Measurements from ENCODE around the gene GPC6.

GPC6 gene

DNA sequence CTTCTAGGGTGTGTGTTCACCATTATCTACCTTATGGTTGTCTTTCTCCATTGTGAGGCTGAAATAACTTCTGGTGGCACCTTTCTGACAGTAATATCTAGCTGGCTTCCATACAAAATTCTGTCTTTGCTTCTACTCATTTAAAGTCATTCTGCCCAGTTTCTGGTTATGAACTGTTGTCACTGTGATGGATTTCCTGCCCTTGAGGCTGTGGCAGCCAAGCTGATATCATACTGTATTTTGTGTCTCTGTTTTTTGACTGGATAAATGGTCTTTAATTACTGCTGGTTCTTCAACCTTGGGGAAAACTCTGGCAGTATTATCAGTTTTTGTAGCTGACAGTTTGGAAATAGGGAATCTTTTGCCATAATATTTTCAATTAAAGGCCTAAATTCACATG, 233.4 kb downstream of the GPC6 start:
- ChIA-PET POLR2A (no interaction called here), CTCF (no interaction called here)
- DNase-seq (ENCODE audit: extremely low spot score) = no peak
- TF ChIP-seq HDGF (IDR thresholded peaks at IDR 0.05; ENCODE audit: borderline replicate concordance) (no peak), FOXM1 (IDR thresholded peaks at IDR 0.05; ENCODE audit: borderline replicate concordance) (no peak), TARDBP (IDR thresholded peaks at IDR 0.05) (no peak)

DNA sequence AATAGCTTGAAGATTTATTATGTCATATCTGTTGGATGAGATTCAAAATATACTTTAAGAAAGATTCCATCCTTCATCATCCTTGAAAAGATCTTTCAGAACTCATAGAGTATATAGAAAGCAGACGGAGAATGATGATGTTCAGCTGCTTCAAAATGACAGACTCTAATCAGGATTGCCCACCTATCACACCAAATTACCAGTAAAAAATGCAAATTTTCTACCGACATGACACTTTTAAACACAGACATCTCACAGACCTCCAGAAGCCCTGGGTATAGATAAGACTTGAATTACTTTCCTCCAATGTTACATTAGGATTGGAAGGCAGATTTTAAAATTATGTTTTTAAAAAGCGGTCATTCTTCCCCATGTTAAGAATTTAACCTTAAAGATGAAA, 235.5 kb downstream of the GPC6 start:
- CTCF ChIA-PET = interaction anchor here (0.7 kb wide), 1 partner anchor 62 kb away, joined by 3 read pairs; no protein-coding TSS in a partner anchor
- no peak for DNase-seq (ENCODE audit: extremely low spot score)
- TF ChIP-seq BHLHE40 (IDR thresholded peaks at IDR 0.05; ENCODE audit: borderline replicate concordance) (no peak), L3MBTL2 (conservative IDR thresholded peaks at IDR 0.05) (no peak), NFRKB (IDR thresholded peaks at IDR 0.05) (no peak), FOXM1 (IDR thresholded peaks at IDR 0.05; ENCODE audit: borderline replicate concordance) (no peak), SUZ12 (IDR thresholded peaks at IDR 0.05) (no peak), HDGF (IDR thresholded peaks at IDR 0.05; ENCODE audit: borderline replicate concordance) (no peak), LEF1 (IDR thresholded peaks at IDR 0.05; ENCODE audit: borderline replicate concordance) (no peak), FOXK2 (IDR thresholded peaks at IDR 0.05) (no peak), ELF4 (IDR thresholded peaks at IDR 0.05) (no peak), TARDBP (IDR thresholded peaks at IDR 0.05) (no peak)
- TF ChIP-seq, protein P1, sequence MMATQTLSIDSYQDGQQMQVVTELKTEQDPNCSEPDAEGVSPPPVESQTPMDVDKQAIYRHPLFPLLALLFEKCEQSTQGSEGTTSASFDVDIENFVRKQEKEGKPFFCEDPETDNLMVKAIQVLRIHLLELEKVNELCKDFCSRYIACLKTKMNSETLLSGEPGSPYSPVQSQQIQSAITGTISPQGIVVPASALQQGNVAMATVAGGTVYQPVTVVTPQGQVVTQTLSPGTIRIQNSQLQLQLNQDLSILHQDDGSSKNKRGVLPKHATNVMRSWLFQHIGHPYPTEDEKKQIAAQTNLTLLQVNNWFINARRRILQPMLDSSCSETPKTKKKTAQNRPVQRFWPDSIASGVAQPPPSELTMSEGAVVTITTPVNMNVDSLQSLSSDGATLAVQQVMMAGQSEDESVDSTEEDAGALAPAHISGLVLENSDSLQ (IDR thresholded peaks at IDR 0.05) = no peak
- POLR2A ChIA-PET = no interaction called here

DNA sequence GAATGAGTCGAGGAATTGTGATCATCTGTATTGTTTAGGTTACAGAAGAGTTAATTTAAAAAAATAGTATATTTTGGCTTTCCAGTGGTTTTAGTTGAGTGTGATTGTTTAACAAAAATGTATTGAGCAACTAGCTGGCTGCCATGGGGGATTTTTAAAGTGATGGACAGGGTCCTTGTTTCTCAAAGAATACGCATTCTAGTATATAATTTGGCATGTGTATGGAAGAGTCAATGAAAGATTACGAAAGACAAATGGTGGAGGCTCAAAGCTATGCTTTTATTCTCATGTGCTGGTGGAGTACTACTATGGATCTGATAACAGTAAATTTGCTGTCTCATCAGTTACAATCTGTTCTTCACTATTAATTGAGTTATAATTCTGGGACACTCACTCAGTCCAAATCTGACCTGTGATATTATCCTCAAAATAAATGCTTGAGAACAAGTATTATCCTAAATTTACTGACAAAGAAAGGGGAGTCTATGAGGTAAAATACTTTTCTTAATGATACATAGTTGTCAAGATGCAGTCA, 240.0 kb downstream of the GPC6 start:
- POLR2A ChIA-PET = no interaction called here

DNA sequence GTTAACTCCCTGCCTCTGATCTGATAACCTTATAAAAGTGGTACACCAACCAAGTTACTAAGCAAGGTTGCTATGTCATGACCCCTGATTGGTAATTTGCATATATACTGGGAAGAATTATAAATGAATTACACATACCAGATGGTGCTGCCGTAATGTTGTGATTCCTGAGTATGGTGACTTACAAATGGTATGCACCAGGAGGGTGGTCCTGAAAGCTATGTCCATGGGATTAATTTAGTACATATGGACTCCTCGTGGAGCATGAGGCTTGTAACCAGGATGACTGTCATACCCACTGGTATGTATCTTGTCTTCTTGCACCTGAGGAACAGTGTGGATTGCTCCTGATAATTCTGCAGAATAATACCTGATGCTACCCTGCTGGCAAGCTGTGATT, 240.6 kb downstream of the GPC6 start:
- ChIA-PET CTCF (interaction anchor here (0.7 kb wide), 1 partner anchor 759 kb away, joined by 3 read pairs; no protein-coding TSS in a partner anchor), POLR2A (no interaction called here)

More for the DNA sequence above, 240.0 kb downstream of the GPC6 start:
- CTCF ChIA-PET = interaction anchor here (0.7 kb wide), 1 partner anchor 760 kb away, joined by 3 read pairs; no protein-coding TSS in a partner anchor
- no peak for DNase-seq (ENCODE audit: extremely low spot score)
- TF ChIP-seq FOXK2 (IDR thresholded peaks at IDR 0.05) (no peak), FOXM1 (IDR thresholded peaks at IDR 0.05; ENCODE audit: borderline replicate concordance) (no peak), LEF1 (IDR thresholded peaks at IDR 0.05; ENCODE audit: borderline replicate concordance) (no peak), CTBP1 (IDR thresholded peaks at IDR 0.05; ENCODE audit: borderline replicate concordance) (no peak), ARNT (IDR thresholded peaks at IDR 0.05) (no peak), HDGF (IDR thresholded peaks at IDR 0.05; ENCODE audit: borderline replicate concordance) (no peak), SP1 (IDR thresholded peaks at IDR 0.05) (no peak), BHLHE40 (IDR thresholded peaks at IDR 0.05; ENCODE audit: borderline replicate concordance) (no peak), L3MBTL2 (conservative IDR thresholded peaks at IDR 0.05) (no peak), TARDBP (IDR thresholded peaks at IDR 0.05) (no peak), SUZ12 (IDR thresholded peaks at IDR 0.05) (no peak), ELF4 (IDR thresholded peaks at IDR 0.05) (no peak)
- TF ChIP-seq, protein P1 (IDR thresholded peaks at IDR 0.05) = no peak

DNA sequence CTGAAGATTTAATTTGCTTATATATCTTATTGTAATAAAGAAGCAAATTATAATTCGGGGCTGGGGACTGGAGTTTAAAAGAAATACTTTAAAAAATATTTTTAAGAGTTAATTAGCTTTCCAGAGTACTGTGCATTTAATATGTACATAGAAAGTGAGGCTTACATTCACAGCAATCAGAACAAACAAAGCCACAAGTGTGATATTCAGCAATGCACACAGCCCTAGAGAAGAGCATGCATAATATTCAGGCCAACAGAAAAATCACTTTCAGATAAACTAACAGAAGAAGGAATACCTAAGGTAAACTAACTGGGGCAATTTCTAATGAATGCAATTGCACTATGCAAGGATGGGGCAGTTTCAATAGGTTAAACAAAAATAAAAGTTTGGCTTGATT, 241.8 kb downstream of the GPC6 start:
- ChIA-PET CTCF (no interaction called here), POLR2A (no interaction called here)
- TF ChIP-seq BHLHE40 (IDR thresholded peaks at IDR 0.05; ENCODE audit: borderline replicate concordance) = no peak
- no peak for TF ChIP-seq FOXM1 (IDR thresholded peaks at IDR 0.05; ENCODE audit: borderline replicate concordance)
- TF ChIP-seq ZNF384 (IDR thresholded peaks at IDR 0.05) = no peak
- TF ChIP-seq, protein P1 (IDR thresholded peaks at IDR 0.05) = no peak
- no peak for TF ChIP-seq SP1 (IDR thresholded peaks at IDR 0.05)
- no peak for TF ChIP-seq NFRKB (IDR thresholded peaks at IDR 0.05)
- TF ChIP-seq SUZ12 (IDR thresholded peaks at IDR 0.05) = no peak
- no peak for TF ChIP-seq CTBP1 (IDR thresholded peaks at IDR 0.05; ENCODE audit: borderline replicate concordance)
- TF ChIP-seq FOXA1 (IDR thresholded peaks at IDR 0.05) = no peak
- no peak for TF ChIP-seq L3MBTL2 (conservative IDR thresholded peaks at IDR 0.05)
- TF ChIP-seq TARDBP (IDR thresholded peaks at IDR 0.05) = no peak
- no peak for TF ChIP-seq LEF1 (IDR thresholded peaks at IDR 0.05; ENCODE audit: borderline replicate concordance)
- DNase-seq (ENCODE audit: extremely low spot score) = no peak

More for the DNA sequence above, 240.6 kb downstream of the GPC6 start:
- no peak for TF ChIP-seq FOXM1 (IDR thresholded peaks at IDR 0.05; ENCODE audit: borderline replicate concordance)
- no peak for TF ChIP-seq HDGF (IDR thresholded peaks at IDR 0.05; ENCODE audit: borderline replicate concordance)
- TF ChIP-seq L3MBTL2 (conservative IDR thresholded peaks at IDR 0.05) = no peak
- no peak for TF ChIP-seq NFRKB (IDR thresholded peaks at IDR 0.05)
- no peak for TF ChIP-seq FOXK2 (IDR thresholded peaks at IDR 0.05)
- TF ChIP-seq, protein P1 (IDR thresholded peaks at IDR 0.05) = no peak
- no peak for TF ChIP-seq SP1 (IDR thresholded peaks at IDR 0.05)
- TF ChIP-seq FOXA1 (IDR thresholded peaks at IDR 0.05) = no peak
- TF ChIP-seq ZNF384 (IDR thresholded peaks at IDR 0.05) = no peak
- no peak for TF ChIP-seq SUZ12 (IDR thresholded peaks at IDR 0.05)
- no peak for TF ChIP-seq CTBP1 (IDR thresholded peaks at IDR 0.05; ENCODE audit: borderline replicate concordance)
- no peak for TF ChIP-seq LEF1 (IDR thresholded peaks at IDR 0.05; ENCODE audit: borderline replicate concordance)
- TF ChIP-seq ARNT (IDR thresholded peaks at IDR 0.05) = no peak
- no peak for TF ChIP-seq ELF4 (IDR thresholded peaks at IDR 0.05)
- no peak for TF ChIP-seq BHLHE40 (IDR thresholded peaks at IDR 0.05; ENCODE audit: borderline replicate concordance)
- TF ChIP-seq TARDBP (IDR thresholded peaks at IDR 0.05) = no peak
- no peak for DNase-seq (ENCODE audit: extremely low spot score)
